HG02852 (cell line): ENCODE measurements around the gene TBL2.
"Not testable (repeated sequence)": the region's sequence is repeated elsewhere in the genome, so short reads cannot be mapped to it uniquely, and the experiment has no call there.

Experiments used
- ATAC-seq: cut with Tn5 transposase; IDR thresholded peaks from one replicate; pipeline ENCODE4 v1.9.1; 2021; ENCODE audit warnings: mild to moderate bottlenecking, moderate library complexity; ENCODE audit not compliant: unreplicated experiment

TBL2 gene

GRCh38 chr7:73537051-73537450 is 41.3 kb downstream of the TBL2 start:
- ATAC-seq: no peak

GRCh38 chr7:73536479-73536878 is 41.9 kb downstream of the TBL2 start:
- ATAC-seq: no peak

- ATAC-seq: not testable (repeated sequence)
These were observed 42.5 kb downstream of the TBL2 start for GRCh38 chr7:73535918-73536317.

GRCh38 chr7:73533742-73534141 is 44.6 kb downstream of the TBL2 start:
- ATAC-seq: no peak

- no peak for ATAC-seq
These were observed 46.2 kb downstream of the TBL2 start for GRCh38 chr7:73532224-73532623.

- no peak for ATAC-seq
These were observed 47.6 kb downstream of the TBL2 start for GRCh38 chr7:73530800-73531199.

GRCh38 chr7:73526896-73527821 is 51.2 kb downstream of the TBL2 start:
- no peak for ATAC-seq

GRCh38 chr7:73526158-73526494 is 52.3 kb downstream of the TBL2 start:
- not testable (repeated sequence) for ATAC-seq

GRCh38 chr7:73522105-73522872 is 56.1 kb downstream of the TBL2 start, which contains the start of gene BAZ1B:
Gene BAZ1B (minus strand): TSS chr7:73522293. CDS start chr7:73521933, 360 bp downstream.
- ATAC-seq: peak; percentile 85

GRCh38 chr7:73521636-73522104 is 56.7 kb downstream of the TBL2 start:
- ATAC-seq: peak; percentile 48

GRCh38 chr7:73520673-73521635 is 57.4 kb downstream of the TBL2 start:
- no peak for ATAC-seq

- no peak for ATAC-seq
These were observed 58.3 kb downstream of the TBL2 start for GRCh38 chr7:73519867-73520672.

GRCh38 chr7:73518470-73518869 is 59.9 kb downstream of the TBL2 start:
- ATAC-seq: no peak
